Activated effector memory CD4-positive, alpha-beta T cell treated with Interleukin-2 at 50 U/mL for 16 hours (primary cell): ENCODE measurements around the gene HERC3.

Experiments
- DNase-seq: peaks from one replicate; pipeline ENCODE4 v3.0.0-alpha.2; 2020

Gene HERC3

DNA sequence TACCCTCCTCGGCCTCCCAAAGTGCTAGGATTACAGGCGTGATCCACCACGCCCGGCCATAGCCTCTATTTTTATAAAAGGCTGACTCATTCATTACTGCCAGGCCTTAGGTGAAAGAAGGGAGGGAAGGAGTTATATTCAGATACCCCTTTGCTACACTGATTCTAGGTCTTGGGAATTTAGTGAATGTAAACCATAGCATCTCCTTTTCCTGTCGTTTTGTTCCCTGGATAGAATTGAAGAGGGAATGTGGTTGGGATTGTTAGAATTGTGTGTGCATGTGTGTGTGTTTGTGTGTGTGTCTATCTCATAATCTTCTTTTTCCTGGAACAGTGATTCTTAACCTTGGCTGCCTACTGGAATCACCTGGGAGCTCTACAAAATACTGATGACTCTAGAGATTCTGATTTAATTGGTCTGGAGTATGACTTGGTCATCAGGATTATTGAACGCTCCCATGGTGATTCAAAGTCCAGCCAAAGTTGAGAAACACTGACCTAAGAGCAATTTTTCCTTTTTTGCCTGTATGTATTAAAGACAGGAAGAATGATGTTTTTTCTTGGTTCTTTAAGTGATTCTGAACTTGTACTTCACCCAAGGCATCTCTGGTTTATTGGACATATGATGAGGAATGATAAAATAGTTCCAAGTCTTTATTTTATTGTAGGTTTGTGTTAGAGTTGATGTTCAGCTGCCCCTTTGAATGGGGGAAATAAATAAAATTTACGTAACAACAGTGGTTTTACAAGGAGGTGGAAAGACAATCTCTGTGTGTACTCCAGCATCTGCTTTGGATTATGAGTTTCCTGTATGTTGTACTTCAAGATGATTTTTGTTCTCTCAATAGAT, 68.4 kb downstream of the HERC3 start:
- DNase-seq, result no peak

DNA sequence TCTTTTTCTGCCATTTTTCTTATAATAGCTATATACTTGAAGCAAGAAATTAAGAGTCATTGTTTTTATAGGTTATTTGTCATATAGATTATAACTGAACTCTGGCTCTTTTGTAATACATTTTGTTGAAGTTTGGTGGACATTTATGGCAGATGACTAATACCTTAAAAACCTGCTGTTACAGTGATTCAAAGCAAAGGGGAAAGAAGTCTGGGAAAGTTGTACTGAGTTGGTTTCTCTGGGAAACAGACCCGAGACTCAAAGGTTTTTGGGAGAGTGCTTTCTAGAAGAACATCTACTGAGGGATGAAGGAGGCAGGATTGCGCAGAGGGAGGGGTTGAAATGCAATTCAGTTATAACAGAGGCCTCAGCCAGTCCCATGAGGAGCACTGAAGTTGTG, 69.5 kb downstream of the HERC3 start:
- no peak for DNase-seq

DNA sequence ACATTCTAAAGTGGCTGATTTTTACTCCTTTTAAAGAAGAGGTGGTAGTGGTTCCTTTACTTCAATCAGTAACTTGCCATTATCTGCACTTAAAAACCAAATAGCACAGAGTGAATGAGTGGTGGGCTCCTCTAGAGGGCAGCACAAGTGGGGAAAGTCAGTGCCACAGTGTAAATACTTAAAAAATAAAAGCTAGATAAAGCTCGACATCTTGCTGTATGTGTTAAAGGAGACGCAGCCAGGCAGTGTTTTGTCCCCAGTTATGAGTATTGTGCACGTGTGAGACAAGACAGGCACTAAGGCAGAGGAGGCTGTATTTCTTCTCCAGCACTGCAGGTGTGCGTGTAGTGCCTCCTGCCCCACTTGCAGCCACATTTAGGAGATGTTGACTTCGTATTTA, 80.7 kb downstream of the HERC3 start:
- DNase-seq, result no peak

DNA sequence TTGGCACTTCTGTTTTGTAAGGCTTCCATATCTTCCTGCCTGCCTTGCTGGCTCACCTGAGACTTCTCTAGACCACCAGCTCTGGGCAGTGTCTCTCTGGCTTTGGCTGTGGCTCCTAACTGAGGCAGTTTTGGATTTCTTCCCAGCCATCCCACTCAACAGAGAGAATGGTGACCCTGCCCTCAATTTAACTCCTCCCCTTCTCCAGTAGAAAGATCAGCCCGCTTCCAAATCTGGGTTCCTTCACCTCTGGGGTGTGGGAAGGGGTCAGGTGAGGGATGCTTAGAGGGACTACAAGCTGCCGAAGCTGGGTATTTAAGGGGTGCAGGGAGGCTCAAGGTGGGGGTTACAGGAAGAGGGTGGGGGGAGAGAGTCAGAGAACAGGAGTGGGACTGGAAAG, 81.6 kb downstream of the HERC3 start:
- DNase-seq, result no peak

DNA sequence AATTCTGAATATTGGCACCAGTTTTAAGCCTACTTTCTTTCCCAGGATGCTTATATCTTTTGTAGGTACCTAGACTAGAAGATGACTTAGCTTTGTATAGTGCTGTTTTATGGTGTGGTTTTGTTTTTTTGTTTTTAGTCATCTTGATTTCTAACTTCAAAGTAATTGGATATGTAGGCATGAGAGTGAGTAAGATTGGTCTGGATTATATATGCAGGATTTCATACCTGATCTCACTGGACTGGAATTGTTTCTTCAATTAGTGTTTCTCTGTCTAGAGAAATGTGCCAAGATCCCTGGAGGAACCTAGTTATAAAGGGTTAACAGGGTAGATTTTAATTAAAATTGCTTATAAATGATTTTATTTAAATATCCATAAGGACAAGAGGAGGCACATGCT, 82.3 kb downstream of the HERC3 start:
- no peak for DNase-seq

DNA sequence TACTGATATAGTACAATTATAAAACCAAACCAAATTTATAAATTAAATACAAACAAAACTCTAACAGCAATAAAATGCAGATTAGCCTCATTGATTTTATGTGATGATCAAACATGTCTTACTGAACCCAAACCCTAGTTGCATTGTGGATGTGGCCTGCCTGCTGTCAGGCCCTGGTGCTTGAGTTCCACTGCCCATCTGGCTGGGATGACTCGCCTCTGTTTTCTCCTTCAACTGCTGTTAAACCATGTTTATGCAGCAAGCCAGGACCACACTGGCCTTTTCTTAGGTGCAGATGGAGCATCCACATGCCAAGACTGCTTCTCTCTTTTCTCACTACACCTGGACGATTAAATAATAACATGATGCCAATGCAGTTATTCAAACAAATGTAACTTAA, 82.7 kb downstream of the HERC3 start:
- DNase-seq, result no peak

DNA sequence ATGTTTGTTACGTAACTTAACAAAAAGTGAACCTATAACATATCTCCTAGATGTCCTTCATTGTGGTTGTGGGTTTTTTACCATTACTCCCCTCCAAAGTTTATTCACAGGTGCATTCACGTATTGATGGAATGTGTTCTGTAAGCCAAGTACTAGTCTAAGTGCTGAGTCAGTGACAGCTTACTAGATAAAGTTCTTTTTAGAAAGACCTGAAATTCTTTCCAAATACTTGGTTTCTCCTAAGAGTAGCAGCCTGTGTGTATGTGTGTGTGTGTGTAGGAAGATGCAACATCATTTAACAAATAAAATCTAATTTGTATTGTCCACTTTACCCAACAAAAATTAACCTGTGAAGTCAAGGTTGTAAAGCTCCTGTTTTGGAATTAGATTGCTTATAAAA, 83.3 kb downstream of the HERC3 start:
- no peak for DNase-seq

DNA sequence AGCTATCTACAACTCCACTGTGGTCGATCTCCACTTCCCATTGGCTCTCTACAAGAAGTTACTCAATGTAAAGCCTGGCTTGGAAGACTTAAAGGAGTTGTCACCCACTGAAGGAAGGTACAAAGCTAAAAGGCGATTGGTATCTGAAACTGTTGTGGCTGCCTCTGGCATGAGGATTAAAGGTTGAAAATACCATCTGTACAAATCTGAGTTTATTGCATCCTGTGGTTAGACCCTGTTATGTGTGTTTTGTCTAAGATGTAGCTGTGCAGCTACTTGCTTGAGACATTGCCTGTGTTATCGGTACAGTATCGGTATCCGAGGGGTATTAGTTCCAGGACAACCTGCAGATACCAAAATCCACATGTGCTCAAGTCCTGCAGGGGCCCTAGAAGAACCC, 88.9 kb downstream of the HERC3 start:
- DNase-seq, result no peak

DNA sequence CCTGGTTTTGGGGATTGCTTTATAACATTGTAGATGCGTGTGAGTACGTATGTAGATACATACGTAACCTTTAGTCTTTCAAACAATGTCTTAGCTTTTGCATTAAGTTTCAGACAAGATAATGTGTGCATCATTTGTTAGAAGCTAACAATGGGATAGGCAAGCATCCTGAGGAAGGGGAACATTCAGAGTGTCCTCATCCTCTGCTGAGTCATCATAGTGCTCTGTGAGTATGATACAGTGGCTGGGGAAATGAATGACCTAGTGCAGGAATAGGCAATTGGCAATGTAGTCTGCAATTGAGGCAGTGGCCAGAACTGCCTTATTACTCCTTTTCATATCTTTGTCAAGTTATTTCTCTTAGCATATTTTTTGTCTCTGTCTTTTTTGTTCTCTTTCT, 98.1 kb downstream of the HERC3 start:
- no peak for DNase-seq

DNA sequence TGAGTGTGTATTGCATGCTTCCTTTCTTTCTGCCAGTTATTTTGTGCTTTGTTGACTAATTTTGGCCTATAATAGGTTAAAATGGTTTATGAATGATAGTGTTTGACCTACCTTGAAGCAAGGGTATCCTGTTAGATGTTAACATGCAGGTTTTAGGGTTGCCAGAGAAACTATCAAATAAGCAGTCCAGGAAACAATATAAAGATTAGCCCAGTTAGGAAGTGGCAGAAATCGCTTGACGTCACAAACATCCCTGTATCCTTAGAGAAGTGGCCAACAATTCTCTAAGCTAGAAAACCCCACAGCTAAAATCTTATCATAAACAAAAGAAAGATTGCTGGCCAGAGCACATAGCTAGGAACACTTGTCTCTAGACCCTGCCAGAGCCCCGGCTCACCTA, 101.5 kb downstream of the HERC3 start:
- no peak for DNase-seq

DNA sequence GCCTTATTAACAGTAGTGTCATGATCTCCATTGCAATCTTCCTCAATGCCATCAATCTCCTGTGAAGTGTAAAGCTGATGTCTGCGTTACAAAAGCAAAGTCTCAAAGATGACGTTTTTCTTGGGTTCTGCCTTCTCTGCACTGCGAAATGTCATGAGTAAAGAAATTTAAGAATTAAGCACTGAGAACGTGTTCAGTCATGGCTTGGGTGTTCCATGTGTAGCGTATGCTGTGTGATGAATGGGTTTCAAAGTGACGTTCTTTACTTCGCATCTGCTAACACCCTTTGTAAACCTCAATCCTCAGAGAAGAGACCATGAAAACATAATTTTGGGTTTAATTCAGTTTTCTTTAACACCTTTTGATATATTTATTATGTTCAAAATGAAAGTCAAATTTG, 104.3 kb downstream of the HERC3 start:
- DNase-seq, result no peak

DNA sequence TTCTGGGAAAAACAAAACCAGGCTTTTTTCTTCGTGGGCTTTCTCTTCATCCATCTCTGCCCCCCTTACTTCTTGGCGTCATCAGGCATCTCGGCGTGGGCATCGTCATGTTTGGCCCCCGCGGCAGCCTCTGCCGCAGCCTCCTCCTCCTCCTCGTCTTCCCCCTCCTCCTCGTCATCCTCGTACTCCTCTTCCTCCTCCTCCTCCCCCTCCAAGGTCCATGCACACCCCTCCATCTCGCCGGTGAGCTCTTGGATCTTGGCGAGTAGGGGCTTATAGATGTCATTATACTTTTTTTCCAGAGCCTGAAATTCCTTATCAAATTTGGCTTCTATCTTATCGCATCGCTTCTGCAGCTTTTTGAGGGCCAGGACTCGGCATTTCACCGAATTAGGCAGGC, 104.9 kb downstream of the HERC3 start:
- no peak for DNase-seq

DNA sequence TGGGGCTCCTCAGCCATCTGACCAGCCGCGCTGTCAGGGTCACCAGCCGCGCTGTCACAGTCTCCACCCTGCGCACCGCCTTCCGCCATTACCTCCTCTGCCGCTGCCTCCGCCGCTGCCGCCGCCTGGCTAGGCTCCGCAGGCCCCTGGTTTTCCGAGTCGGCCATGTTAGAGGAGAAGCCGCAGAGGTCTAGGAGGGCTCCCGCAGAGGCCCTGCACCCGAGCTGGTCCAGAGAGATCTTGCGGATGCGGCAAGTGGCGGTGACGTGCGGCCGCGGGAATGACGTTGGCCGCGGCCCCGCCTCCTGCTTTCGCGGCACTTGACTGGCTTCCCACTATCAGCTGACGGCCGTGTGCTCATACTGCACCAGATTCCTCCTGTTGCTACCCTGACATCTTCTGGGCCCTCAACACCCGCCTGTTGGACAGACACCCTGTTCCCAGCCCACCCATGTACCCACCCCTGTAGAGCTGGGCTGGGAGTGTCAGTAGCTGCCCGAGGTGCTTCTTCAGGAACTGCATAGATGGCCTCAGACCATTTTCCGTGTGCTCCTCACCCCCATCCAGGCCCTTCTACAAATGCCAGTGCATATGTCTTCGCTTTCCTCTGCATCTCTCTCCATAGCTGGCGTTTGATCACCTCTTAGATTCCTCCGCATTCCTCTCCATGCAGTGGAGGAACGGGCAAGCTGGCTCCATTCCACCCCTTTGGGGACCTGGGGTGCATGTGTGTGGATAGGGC, 105.5 kb downstream of the HERC3 start, which contains the start of gene NAP1L5:
Gene NAP1L5, minus strand, starts transcription at position 242 of the 742 bp plus-strand sequence. Its CDS starts 75 bp downstream, at position 167.
- peak; percentile 58 for DNase-seq

DNA sequence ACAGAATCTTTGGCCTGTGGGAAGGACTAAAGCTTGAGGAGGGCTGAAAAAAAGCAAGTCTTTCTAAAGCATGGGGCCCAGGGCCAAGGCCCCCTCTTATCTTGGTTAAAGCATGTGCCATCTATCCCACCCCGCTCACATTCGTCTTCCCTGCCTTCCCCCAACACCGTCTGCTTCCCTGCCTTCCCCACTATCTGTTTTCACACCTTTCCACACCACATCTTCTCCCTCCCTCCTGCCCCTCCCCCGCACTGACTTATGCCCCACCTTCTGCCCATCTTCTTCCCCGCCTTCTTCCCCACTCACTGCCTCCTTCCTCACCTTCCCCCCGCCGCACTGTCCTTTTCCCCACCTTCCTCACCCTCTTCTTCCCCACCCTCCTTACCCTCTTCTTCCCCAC, 106.2 kb downstream of the HERC3 start:
- DNase-seq, result no peak

DNA sequence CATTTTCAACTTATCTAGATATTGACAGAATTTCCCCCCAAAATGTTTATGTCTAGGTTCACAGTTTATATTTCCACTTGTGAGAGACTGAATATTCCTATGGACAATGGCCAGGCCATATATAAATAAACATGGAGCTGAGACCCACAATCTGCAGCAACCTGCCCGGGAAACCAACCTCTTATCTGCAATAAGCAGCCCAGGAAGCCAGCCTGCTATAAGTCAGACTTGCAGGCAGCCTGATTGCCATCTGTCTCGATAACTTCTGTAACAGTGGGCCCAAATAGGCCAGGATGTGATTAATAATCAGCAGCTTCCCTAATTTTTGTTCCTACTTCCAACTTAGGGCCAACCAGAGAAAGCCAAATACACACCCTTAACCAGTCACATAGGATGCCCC, 110.5 kb downstream of the HERC3 start:
- no peak for DNase-seq

DNA sequence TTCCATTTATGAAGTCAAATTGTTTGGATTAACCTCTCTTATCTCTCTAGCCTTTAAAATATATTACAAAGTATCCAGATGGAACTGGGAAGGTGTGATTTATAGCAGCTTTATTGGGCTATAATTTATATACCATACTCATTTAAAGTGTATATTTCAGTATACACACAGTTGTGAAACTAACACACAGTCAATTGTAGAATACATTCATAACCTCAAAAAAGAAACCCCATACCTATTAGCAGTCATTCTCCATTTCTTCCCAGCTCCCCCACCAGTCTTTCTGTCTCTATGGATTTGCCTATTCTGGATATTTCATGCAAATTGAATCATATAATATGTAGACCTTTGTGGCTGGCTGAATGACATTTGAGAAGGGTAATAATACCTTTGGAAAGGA, 112.9 kb downstream of the HERC3 start:
- DNase-seq, result no peak

DNA sequence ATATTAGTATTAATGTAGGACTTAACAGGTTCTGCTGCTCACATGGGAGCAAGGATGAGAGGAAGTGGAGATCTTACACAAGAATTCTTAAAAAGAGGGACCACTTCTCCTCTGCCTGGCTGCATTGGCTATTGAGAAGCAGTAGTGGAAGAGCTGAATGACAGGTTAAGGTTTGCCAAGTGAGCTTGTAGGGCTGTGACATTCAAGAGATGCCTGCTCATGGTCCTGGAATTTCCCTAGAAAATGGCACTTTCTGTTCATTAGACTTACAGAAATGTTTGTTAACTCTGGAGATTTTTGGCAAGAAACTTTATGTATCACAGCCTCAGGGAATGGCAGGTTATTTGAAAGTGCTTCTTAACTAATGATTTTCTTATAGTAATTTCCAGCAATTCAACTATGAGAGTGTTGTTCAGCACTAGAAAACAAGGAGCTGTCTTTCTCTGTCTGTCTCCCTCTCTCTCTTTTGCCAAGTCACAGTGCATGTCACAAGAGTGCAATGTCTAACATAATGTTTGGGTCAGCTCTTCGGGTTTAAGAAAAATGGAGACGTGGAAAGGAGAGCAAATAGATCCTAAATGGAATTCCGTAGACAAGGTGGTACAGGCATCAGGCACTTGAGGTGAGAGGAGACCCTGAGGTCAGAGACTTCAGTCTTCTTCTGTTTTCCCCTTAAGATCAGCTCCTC, 113.7 kb downstream of the HERC3 start:
- no peak for DNase-seq

DNA sequence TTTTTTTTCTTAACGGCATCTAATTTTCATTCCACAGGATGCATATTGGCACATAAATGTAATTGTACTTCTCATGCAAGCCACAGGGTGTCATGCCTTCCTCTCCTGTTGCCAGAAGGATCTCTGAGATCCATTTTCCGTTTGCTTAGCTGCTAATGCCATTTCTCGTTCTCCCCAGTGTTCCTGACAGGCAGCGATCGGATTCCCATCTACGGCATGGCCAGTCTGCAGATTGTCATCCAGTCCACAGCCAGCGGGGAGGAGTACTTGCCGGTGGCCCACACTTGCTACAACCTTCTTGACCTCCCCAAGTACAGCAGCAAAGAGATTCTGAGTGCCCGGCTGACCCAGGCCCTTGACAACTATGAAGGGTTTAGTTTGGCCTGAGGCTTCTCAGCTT, 114.3 kb downstream of the HERC3 start:
- DNase-seq, result no peak

DNA sequence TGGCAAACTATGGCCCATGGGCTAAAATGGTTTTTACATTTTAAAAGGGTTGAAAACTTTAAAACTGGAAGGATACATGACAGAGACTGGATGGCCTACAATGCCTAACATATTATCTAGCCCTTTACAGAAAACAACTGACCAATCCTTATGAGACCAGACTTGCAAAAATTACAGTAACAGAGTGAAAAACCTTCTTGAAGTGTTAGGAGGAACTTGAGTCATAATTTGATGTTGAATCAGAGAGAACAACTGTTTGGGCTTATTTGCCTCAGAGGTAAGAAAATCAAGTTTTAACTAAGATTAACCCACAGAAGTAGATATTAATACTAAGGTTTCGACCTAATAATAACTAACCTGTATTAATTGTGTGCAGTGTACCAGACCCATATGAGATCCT, 117.7 kb downstream of the HERC3 start:
- DNase-seq, result no peak

DNA sequence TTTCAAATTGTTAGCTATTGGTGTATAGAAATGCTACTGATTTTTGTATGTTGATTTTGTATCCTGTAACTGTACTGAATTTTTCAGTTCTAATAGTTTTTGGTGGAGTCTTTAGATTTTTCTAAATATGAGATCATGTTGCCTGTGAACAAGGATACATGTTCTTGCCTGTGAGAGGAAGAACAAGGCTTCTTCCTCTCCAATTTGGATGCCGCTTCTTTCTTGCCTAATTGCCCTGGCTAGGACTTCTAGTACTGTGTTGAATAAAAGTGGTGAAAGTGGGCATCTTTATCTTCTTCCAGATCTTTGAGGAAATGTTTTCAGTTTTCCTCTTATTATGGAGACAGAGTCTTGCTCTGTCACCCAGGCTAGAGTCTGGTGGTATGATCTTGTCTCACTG, 121.5 kb downstream of the HERC3 start:
- DNase-seq, result no peak

DNA sequence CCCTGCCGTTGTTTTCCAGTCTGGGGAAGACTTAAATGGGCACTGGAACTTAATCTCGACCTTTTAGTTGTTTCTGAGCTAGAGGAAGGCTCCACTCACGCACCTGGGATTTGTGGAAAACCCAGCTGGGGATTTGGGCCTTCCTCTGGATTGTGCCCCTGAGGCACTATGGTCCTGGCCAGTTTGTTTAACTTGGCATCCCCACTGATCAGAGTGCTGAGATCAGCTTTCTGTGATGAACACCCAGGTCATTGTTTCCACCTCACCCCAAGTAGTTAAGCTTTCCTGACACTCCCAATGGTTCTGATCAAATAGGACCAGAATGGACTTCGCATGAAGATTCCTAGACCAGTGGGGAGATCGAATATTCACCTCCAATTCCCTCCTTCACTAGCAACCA, 125.8 kb downstream of the HERC3 start:
- no peak for DNase-seq

DNA sequence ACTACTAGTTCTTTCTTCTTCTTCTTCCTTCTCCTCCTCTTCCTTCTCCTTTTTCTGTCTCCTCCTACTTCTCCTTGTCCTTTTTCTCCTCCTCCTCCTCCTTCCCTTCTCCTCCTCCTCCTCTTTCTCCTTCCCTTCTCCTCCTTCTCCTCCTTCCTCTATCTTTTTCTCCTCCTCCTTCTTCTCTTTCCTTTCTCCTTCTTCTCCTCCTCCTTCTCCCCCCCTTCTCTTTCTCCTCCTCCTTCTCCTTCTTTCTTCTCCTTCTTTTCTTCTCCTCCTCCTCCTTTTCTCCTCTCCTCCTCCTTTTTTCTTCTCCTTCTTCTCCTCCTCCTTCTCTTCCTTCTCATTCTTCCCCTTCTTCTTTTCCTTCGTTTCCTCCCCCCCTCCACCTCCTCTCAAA, 127.1 kb downstream of the HERC3 start:
- no peak for DNase-seq

DNA sequence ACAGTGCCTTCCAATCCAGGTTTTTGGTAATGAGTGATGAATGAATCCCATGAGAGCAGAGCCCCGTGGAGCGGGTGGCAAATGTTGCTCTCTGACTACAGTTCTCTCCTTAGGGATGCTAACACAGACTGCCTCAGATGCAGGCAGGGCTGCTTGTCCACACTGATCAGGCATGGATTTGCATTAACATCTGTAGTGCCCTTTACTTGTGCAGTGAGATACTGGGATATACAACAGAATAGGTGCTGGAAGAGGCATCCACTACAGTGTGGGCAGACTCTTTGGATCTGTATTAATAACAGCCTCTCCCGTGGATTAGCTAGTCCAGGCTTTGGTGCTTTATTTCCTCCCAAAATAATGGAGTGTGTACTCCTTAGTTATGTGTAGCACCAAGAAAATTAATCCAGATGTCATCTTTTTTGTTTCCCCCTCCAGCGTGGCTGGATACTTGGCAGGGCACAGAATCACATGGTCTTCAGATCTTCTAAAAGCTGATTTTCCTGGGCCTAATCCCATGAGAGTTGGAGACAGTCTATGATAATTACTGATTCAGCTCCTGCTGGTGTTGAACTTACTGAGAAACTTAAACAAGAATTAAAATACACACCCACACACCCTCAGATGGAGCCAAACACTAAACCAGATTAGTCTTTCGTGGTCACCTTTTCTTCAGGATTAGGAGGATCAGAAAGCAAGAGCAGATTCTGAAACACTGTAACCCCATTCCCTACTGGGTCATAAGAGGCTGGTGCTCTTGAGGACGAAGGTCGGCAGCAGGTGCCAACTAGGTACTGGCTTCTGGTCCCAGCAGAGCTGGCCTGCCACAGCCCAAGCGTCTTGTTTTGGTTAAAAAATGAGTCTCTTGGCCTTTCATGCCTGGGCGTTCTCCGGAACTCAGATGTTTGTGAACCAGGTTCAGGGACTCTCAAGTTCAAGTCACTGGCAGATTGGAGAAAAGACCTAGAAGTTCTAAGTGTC, 128.5 kb downstream of the HERC3 start:
- no peak for DNase-seq
